ENCODE data around the gene SAMD5. TPM values are rescaled to one million over a fixed set of nuclear protein-coding genes. Genes with fewer than 3 reads are reported as not detected.
"Not testable (repeated sequence)": the region's sequence is repeated elsewhere in the genome, so short reads cannot be mapped to it uniquely, and the experiment has no call there.

Gene SAMD5
- total RNA-seq, 1 experiment from 2014 or later, result 6.9 TPM

DNA sequence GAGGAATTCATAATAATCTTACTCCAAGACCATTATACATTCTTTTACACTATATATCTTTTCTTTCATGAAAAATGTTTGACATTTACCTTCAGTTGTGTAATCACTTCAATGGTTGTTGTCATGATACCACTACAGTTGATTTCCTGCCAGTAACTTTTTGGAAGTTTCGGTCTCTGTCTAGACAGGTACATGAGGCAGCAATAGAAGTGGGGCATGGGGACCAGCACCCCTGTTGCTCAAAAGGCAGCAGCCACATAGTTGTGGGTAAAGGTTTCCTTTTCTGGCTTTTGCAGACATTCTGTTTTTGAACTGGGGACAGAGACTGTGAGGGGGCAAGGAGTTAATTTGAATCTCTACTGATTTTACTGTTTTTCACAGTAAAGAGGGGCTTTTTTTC is 14.1 kb downstream of the SAMD5 start:
- in situ Hi-C loops (cut with HindIII; ENCODE audit: low pct_unique_long_range_greater_than_20kb, low sequenced_read_pairs), result no loop called here
- no peak for DNase-seq (ENCODE audit: low read depth)

DNA sequence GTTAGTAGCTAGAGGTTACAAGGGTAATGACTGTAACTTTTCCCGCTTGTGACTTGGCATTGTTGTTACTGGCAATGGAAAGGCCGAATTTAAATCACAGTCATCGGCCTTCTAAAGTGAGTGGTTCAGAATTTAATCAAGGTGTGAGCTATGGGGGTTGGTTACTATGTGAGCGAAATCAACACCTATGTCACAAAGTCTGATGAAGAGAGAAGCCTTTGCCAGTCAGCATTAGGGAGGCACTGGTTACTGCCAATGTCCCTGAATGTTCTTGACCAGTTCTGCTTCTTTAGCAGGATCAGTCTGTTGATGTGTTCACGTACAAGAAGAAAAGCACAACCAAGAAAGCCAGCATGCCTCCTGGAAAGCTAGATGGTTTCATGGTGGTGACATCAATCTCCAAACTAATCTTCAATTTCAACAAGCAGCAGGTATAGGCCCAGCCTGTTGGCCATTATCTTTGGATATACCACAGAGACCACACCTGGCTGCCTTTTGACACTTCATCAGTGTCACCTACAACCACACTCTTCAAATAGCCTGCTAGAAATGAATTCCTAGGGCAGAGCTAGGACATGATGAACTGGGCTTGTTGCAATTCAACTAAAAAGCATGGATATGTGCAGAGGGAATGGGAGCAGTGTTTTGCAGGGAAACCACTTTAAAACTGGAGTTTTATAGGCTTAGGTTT is 17.2 kb downstream of the SAMD5 start:
- in situ Hi-C loops (cut with HindIII; ENCODE audit: low pct_unique_long_range_greater_than_20kb, low sequenced_read_pairs), result no loop called here
- no peak for DNase-seq (ENCODE audit: low read depth)

DNA sequence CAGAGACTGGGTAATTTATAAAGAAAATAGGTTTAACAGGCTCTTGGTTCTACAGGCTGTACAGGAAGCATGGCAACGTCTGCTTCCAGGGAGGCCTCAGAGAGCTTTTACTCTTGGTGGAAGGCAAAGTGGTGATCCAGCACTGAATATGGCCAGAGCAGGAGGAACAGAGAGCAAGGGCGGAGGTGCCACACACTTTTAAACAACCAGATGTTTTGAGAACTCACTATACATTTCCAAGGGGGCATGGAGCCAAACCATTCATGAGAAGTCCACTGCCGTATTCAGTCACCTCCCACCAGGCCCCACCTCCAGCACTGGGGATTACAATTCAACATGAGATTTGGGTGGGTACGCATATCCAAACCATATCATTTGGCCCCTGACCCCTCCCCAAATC is 18.7 kb downstream of the SAMD5 start:
- in situ Hi-C loops (cut with HindIII; ENCODE audit: low pct_unique_long_range_greater_than_20kb, low sequenced_read_pairs), result no loop called here
- no peak for DNase-seq (ENCODE audit: low read depth)

DNA sequence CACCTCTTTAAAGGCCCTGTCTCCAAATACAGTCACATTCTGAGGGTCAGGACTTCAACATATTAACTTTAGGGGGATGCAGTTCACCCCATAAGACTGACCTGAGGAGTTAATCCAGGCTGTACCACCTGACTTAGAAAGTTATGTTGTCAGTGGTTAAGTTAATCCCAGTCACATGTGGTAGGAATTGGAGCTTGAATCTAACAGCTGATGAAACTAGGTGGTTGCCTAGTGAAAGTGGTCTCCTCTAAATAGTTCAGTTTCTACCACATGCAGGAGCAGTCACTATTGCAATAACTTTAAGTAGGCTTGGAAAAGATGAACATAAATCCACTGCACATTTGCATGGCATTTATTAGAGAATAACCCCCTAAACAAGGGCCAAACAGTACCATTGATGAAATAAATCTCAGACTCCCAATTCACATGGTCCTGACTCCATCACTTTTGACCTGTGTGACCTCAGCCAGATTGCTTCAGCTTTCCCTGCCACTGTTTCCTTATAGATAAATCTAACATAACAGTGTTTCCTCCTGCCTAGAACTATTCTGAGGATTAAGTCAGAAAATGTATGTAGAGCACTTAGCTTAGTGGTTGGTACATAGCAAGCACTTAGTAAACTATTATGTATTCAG is 20.1 kb downstream of the SAMD5 start:
- DNase-seq (ENCODE audit: low read depth), result no peak
- in situ Hi-C loops (cut with HindIII; ENCODE audit: low pct_unique_long_range_greater_than_20kb, low sequenced_read_pairs), result no loop called here

DNA sequence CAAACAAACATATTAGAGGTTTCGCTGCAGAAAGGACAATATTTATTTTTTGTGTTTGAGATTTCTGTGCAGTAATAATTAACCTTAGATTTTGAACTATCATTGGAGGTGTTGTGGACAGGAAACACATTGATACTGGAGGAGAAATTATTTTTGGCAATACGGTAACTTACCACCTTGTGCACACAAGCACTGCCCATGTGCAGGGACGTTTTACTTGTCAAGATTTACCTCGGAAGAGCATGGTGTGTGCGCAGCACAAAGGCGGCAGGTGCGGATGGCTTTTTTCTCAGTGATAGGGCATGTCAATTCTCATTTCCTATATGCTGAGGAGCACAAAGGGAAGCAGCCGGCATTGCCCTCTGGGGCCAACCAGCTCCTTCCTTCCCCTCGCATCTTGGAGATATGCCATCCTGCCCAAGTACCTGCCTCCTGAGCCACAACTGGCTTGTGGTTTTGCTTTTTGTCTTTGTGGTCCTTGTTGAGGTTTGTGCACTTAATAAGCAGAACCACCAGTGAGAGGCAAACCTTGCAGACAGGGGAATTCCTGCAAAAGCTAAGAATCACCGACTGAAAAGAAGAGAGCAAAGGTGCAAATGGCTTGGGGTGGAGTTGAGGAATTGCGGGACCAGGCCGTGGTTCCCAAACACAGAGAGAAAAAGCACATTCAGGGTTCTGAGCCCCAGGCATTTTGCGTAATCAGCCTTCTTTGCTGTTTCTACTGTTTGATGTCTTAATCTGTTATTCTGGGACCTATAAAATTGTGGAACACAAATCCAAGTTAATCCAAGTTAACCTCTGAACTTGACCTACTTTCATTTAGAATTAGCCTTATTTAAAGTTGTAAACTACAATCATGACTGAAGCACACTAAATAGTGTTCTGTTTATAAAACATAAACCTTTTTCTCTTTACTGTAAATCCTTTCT is 21.9 kb downstream of the SAMD5 start:
- in situ Hi-C loops (cut with HindIII; ENCODE audit: low pct_unique_long_range_greater_than_20kb, low sequenced_read_pairs), result no loop called here
- peak; percentile 55 for DNase-seq (ENCODE audit: low read depth)

- no peak for DNase-seq (ENCODE audit: low read depth)
- in situ Hi-C loops (cut with HindIII; ENCODE audit: low pct_unique_long_range_greater_than_20kb, low sequenced_read_pairs), result no loop called here
Observed at GRCh38 chr6:147531321-147531720, 22.8 kb downstream of the SAMD5 start.

DNA sequence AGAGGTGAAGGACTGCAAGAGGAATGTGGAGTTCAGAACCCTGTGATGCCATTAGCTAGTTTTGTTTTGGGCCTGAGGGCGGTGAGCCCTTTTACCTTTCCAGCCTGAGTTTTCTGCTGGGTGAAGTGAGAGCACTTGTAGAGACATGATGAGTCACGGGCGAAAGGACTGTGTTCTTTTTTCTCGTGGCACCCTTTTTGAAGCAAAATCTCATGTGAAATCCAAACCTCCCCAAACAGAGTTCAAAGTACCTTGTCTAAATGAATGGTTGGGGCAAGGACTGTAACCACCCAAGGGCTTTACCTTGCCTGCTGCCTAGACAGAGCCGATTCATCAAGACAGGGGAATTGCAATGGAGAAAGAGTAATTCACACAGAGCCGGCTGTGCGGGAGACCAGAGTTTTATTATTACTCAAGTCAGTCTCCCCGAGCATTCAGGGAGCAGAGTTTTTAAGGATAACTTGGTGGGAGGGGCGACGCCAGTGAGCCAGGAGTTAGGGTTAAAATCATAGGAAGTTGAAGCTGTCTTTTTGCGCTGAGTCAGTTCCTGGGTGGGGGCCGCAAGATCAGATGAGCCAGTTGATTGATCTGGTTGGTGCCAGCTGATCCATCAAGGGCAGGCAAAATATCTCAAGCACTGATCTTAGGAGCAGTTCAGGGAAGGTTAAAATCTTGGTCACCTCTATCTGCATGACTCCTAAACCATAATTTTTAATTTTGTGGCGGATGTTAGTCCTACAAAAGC is 25.8 kb downstream of the SAMD5 start:
- DNase-seq (ENCODE audit: low read depth), result peak; percentile 78
- in situ Hi-C loops (cut with HindIII; ENCODE audit: low pct_unique_long_range_greater_than_20kb, low sequenced_read_pairs), result no loop called here

GRCh38 chr6:147538821-147539220 is 30.3 kb downstream of the SAMD5 start:
- DNase-seq (ENCODE audit: low read depth), result peak; percentile 67
- in situ Hi-C loops (cut with HindIII; ENCODE audit: low pct_unique_long_range_greater_than_20kb, low sequenced_read_pairs), result no loop called here

DNA sequence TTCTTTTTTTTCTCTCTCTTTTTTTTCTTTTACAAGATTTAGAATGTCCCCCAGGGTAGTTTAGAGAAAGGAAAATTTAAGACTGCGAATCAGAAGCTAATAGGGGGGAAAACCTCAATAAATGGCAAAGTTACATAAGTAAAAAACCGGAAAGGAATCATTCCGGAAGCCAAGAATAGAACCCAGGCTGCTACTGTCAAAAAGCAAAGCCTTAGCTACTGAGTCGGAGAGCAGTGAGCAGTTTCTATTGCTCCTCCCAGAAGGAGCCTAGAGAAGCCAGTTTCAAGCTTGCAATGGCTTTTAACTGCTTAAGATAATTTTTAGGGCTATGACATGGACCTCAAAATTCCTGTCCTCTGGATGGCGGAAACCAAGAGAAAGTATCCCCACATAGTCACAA is 31.6 kb downstream of the SAMD5 start:
- in situ Hi-C loops (cut with HindIII; ENCODE audit: low pct_unique_long_range_greater_than_20kb, low sequenced_read_pairs), result no loop called here
- DNase-seq (ENCODE audit: low read depth), result no peak

DNA sequence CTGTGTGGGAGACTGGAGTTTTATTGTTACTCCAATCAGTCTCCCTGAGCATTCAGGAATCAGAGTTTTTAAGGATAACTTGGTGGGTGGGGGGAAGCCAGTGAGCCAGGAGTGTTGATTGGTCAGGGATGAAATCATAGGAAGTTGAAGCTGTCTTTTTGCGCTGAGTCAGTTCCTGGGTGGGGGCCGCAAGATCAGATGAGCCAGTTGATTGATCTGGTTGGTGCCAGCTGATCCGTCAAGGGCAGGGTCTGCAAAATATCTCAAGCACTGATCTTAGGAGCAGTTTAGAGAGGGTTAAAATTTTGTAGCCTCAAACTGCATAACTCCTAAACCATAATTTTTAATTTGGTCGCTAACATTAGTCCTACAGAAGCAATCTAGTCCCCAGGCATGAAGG is 33.9 kb downstream of the SAMD5 start:
- peak; percentile 83 for DNase-seq (ENCODE audit: low read depth)
- in situ Hi-C loops (cut with HindIII; ENCODE audit: low pct_unique_long_range_greater_than_20kb, low sequenced_read_pairs), result not testable (repeated sequence)

- in situ Hi-C loops (cut with HindIII; ENCODE audit: low pct_unique_long_range_greater_than_20kb, low sequenced_read_pairs), result no loop called here
- DNase-seq (ENCODE audit: low read depth), result no peak
Observed at GRCh38 chr6:147544420-147544819, 35.9 kb downstream of the SAMD5 start.

- DNase-seq (ENCODE audit: low read depth), result peak; percentile 22
- in situ Hi-C loops (cut with HindIII; ENCODE audit: low pct_unique_long_range_greater_than_20kb, low sequenced_read_pairs), result loop anchor here (5.0 kb wide), 1 partner anchor 34 kb away; no protein-coding TSS in a partner anchor
Observed at GRCh38 chr6:147546501-147547368, 38.2 kb downstream of the SAMD5 start.

DNA sequence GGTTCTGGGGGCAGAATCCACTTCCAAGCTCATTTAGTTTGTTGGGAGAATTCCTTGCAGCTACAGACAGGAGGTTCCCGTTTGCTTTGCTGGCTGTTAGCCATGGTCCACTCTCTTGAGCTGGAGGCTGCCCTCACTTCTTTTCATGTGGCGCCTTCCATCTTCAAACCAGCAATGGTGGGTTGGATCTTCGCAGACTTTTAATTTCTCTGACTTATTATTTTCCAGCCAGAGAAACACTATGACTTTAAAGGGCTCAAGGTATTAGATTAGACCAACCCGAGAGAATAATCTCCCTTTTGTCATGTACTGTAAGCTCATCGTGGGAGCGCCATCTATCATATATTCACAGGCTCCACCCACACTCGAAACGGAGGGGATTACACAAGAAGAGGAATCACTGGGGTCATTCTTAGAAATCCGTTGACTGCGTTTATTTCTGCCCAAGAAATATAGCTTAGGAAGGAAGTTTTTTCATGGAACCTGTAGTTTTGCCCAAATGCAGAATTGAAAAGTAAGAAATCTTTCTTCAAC is 38.9 kb downstream of the SAMD5 start:
- in situ Hi-C loops (cut with HindIII; ENCODE audit: low pct_unique_long_range_greater_than_20kb, low sequenced_read_pairs), result loop anchor here (5.0 kb wide), 1 partner anchor 35 kb away; no protein-coding TSS in a partner anchor
- peak; percentile 74 for DNase-seq (ENCODE audit: low read depth)

DNA sequence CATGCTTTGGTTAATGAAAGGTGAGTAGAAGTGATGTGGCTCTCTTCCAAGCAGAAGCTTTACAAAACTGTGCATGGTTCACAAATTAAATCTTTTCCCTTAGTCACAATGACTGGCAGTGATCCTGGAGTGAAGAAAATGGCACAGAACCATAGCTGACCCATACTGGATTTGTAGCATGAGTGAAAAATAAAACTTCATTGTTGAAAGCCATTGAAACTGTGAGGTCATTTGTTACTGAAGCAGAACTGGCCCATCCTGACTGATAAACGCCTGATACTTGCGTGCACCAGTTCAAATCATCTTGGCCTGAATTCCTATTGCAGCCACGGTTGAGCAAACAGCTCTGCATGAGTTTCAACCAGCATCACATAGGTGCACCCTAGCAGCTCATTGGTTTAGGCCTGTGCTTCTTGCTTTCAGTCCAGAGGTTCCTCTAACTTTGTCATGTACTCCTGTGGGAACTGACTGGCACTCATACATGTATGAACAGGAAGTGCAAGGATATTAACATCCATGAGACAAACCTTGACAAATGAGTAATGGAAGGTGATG is 40.5 kb downstream of the SAMD5 start:
- in situ Hi-C loops (cut with HindIII; ENCODE audit: low pct_unique_long_range_greater_than_20kb, low sequenced_read_pairs), result loop anchor here (5.0 kb wide), 1 partner anchor 37 kb away; no protein-coding TSS in a partner anchor
- peak; percentile 97 for DNase-seq (ENCODE audit: low read depth)

GRCh38 chr6:147549531-147549930 is 41.0 kb downstream of the SAMD5 start:
- in situ Hi-C loops (cut with HindIII; ENCODE audit: low pct_unique_long_range_greater_than_20kb, low sequenced_read_pairs), result loop anchor here (5.0 kb wide), 1 partner anchor 37 kb away; no protein-coding TSS in a partner anchor
- DNase-seq (ENCODE audit: low read depth), result no peak

GRCh38 chr6:147551976-147552375 is 43.5 kb downstream of the SAMD5 start:
- in situ Hi-C loops (cut with HindIII; ENCODE audit: low pct_unique_long_range_greater_than_20kb, low sequenced_read_pairs), result no loop called here
- no peak for DNase-seq (ENCODE audit: low read depth)

DNA sequence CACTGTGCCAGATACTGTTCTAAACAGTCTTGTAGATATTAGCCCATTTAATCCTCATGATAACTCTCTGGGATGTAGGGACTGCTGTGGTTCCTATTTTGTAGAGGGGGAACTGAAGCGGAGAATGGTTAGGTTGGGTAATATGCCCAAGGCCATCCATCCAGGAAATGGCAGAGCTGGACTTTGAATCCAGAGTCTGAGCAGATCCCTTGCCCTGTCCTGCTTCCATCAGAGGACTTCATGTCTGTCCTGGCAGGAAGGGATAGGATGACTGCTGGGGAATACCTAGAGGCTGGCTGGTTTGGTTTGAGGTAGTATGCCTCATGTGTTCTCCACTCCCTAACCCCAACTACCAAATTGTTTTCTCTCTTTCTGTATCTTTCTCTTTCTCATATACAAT is 44.6 kb downstream of the SAMD5 start:
- in situ Hi-C loops (cut with HindIII; ENCODE audit: low pct_unique_long_range_greater_than_20kb, low sequenced_read_pairs), result no loop called here
- DNase-seq (ENCODE audit: low read depth), result no peak
